ENCODE data around the gene ZNF554.
"Not testable (repeated sequence)": the region's sequence is repeated elsewhere in the genome, so short reads cannot be mapped to it uniquely, and the experiment has no call there.

The ZNF554 gene

DNA sequence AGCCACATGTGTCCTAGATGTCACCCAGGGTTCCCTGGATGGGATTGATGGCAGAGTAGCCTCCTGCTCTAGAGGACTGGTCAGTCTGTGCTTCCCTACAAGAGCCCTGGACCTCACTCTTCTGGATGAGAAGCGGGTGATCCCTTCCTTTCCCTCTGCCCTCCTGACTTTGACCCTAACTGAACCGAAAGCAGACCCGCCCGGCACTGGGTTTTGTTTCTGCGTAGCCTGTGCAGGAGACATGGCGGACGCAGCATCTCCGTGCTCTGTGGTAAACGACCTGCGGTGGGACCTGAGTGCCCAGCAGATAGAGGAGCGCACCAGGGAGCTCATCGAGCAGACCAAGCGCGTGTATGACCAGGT is 29.5 kb upstream of the ZNF554 start:
- DNase-seq, result no peak
- in situ Hi-C loops (cut with MboI; ENCODE audit: low pct_unique_long_range_greater_than_20kb, low sequenced_read_pairs), result no loop called here

DNA sequence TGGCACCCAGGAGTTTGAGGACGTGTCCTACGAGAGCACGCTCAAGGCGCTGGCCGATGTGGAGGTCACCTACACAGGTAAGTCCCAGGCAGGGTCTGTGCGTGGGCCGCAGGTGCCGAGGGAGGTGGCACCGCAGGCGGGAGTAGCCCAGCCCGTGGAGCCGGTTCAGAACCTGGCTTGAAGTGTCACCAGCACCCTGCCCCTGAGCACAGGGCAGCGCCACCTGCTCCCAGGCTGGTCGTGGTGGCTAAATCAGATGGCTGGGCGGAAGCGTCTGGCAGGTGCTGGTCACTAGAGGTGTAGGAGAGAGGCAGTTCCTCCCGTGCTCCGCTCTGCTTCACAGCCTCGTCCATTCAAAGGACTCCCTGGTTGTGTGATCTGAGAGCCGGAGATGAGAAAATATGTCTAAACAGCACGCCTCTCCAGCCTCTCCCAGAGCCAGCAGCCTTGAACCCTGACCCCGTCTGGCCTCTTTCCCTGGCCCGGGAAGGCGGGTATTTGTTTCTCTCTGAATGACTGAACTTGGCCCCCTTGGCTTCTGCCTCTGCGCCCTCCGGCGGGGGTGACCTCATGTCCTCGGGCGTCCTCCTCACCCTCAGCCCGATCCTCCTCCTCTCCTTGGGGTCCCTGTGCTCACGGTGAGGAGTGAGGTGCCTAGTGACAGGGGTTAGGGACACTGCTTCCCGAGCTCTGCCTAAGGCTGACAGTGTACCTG is 29.0 kb upstream of the ZNF554 start:
- in situ Hi-C loops (cut with MboI; ENCODE audit: low pct_unique_long_range_greater_than_20kb, low sequenced_read_pairs), result no loop called here
- no peak for DNase-seq

DNA sequence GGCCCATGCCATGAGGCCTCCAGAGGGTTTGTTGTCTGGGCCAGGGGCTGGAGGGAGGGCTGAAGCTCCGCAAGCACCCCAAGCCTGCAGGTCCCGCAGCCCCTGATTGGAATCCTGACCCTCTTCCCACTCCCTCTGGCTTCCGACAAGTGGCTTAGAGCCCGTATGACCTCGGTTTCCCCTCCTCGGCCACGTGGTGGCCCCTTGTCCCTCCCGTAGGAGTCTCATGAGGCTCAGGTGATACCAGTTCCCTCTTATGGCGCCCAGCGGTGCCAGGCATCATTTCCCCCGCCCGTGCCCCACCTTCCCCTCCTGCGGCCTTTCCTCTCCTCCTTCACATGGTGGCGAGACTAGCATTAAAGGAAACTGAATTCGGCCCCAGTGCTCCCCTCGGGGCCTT is 28.2 kb upstream of the ZNF554 start:
- in situ Hi-C loops (cut with MboI; ENCODE audit: low pct_unique_long_range_greater_than_20kb, low sequenced_read_pairs), result no loop called here
- DNase-seq, result no peak

DNA sequence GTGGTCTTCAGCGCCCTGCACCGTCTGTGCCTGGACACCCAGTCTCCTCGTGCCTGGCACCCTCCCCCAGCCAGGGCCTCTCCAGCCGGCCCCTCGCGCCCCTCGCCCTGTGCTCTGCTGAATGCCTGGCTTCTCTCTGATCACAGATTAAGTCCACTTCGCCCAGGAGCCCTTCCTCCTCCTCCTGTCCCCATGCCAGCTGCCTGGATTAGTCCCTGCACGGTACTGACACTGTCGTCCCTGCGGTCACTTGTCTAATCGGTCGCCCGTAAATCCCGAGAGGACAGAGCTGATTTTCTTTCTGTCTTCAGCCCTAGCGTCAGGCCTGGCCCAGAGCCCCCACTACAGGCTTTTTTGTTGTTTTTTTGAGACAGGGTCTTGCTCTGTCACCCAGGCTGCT is 27.8 kb upstream of the ZNF554 start:
- in situ Hi-C loops (cut with MboI; ENCODE audit: low pct_unique_long_range_greater_than_20kb, low sequenced_read_pairs), result no loop called here
- no peak for DNase-seq

DNA sequence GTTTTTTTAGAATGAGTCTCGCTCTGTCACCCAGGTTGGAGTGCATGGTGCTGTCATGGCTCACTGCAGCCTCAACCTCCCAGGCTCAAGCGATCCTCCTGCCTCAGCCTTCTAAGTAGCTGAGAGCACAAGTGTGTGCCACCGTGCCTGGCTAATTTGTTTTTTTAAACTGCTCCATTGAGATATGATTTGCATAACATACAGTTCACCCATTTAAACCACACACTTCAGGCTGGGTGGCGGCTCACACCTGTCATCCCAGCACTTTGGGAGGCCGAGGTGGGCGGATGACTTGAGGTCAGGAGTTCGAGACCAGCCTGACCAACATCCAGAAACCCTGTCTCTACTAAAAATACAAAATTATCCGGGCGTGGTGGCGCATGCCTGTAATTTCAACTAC is 27.0 kb upstream of the ZNF554 start:
- DNase-seq; in situ Hi-C loops (cut with MboI; ENCODE audit: low pct_unique_long_range_greater_than_20kb, low sequenced_read_pairs): not testable (repeated sequence)

DNA sequence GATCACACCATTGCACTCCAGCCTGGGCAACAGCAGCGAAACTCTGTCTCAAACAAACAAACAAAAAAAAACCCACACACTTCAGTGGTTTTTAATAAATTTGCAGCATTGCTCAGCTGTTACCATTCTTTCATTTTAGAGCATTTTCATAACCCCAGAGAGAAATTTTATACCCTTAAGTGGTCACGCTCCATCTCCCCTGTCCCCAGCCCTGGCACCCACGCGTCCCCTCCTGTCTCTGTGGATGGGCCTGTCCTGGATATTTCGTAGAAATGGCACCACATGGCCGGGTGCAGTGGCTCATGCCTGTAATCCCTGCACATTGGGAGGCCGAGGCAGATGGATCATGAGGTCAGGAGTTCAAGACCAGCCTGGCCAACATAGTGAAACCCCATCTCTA is 26.5 kb upstream of the ZNF554 start:
- no peak for DNase-seq
- in situ Hi-C loops (cut with MboI; ENCODE audit: low pct_unique_long_range_greater_than_20kb, low sequenced_read_pairs), result no loop called here

DNA sequence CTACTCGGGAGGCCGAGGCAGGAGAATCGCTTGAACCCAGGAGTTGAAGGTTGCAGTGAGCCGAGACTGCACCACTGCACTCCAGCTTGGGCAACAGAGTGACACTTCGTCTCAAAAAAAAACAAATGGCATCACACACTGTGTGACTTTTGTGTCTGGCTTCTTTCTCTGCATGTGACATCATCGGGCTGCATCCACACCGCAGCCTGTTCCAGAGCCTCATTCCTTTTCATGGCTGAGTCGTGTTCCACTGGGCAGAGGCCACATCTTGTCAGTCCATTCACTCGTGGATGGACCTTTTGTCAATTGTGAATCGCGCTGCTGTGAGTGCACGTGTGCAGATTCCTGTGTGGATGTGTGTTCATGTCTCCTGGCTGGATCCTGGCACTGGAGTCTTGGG is 26.1 kb upstream of the ZNF554 start:
- in situ Hi-C loops (cut with MboI; ENCODE audit: low pct_unique_long_range_greater_than_20kb, low sequenced_read_pairs), result no loop called here

DNA sequence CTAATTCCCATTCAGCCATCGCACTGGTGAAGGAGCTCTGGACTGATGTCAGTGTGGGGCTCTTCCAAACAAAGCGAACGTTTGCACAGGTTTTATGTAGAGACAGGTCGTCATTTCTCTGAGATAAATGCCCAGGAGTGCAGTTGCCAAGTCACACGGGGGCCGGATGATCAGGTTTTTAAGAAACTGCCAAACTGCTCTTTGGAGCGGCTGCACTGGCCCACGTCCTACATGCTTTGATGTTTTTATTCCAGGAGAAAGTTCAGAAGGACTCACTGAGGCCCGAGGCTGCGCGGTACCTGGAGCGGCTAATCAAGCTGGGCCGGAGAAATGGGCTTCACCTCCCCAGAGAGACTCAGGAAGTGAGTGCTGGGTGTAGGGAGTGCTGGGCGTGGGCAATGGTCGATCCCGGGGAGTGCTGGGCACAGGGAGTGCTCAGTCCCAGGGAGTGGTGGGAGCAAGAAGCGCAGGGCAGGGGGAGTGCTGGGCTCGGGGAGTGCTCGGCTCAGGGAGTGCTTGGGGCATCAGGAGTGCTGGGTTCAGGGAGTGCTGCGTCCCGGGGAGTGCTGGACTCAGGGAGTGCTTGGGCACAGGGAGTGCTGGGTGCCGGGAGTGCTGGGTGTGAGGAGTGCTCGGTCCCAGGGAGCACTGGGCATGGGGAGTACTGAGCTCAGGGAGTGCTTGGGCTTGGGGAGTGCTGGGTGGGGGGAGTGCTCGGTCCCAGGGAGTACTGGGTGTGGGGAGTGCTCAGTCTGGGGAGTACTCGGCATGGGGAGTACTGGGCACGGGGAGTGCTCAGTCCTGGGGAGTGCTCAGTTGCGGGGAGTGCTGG is 23.6 kb upstream of the ZNF554 start:
- in situ Hi-C loops (cut with MboI; ENCODE audit: low pct_unique_long_range_greater_than_20kb, low sequenced_read_pairs), result no loop called here

More for the DNA sequence above, 26.1 kb upstream of the ZNF554 start:
- no peak for DNase-seq

DNA sequence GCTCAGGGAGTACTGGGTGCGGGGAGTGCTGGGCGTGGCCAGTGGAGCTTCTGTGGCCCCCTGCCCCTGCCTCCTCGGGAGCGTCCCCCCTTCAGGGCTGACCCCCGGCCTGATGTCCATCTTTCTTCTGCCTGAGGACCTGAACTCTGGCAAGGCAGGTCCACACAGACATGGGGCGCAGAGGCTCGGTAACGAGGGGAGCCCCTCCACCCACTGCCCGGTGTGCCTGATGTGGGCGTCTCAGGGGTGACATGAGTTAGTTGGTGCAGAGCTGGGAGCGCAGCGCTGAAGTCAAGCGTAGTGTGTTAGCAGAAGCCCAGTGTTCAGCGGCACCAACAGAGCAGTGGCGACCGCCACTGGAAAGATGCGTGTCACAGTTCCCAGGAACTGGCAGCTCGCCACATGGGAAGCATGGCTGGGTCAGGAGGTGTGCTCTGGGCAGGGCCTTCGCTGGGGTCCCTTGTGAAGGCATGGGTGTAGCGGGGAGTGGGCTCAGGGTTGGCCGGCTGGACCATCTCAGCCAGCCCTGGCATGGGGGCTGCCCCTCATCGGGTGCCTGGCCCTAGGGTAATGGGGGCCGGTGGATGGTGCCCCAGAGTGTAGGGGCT is 22.9 kb upstream of the ZNF554 start:
- no peak for DNase-seq
- in situ Hi-C loops (cut with MboI; ENCODE audit: low pct_unique_long_range_greater_than_20kb, low sequenced_read_pairs), result no loop called here

More for the DNA sequence above, 23.6 kb upstream of the ZNF554 start:
- DNase-seq, result no peak

DNA sequence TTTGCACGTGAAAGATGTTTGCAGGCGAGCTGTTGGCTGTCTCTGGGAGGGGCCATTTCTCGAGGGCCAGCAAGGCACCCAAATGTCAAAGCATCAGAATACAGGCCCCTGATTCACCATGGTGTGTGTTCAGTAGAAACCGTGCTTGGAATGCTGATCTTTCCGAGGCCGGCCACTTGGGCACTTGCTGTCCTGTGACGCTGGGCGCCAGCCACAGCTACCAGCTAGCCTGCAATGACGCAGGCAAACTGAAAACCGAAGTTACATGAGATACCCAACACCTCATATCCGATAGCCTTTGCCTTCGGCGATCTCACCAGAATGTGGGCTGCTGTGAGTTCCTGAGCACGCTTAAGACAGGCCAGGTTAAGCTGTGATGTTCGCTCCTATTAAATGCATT is 22.4 kb upstream of the ZNF554 start:
- in situ Hi-C loops (cut with MboI; ENCODE audit: low pct_unique_long_range_greater_than_20kb, low sequenced_read_pairs), result no loop called here
- no peak for DNase-seq

DNA sequence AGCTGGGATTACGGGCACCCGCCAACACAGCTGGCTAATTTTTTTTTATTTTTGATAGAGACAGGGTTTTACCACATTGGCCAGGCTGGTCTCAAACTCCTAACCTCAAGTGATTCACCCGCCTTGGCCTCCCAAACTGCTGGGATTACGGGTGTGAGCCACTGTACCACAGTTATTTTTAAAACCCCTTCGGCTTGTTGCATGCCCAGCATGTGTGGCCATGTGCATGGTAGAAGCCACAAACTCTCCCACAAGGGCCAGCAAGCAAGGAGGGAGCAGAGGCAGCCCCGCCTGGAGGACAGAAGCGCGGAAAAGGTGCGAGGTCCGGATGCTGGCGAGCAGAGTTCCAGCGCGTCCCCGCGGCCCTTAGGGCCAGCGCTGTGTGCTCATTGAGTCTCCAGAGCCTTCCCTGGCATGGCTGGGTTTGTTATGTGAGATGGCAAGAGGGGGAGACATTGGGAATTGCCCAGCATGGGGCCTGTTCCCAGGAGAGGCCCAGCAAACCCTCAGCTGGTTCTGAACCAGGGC is 21.4 kb upstream of the ZNF554 start:
- in situ Hi-C loops (cut with MboI; ENCODE audit: low pct_unique_long_range_greater_than_20kb, low sequenced_read_pairs), result no loop called here
- no peak for DNase-seq

DNA sequence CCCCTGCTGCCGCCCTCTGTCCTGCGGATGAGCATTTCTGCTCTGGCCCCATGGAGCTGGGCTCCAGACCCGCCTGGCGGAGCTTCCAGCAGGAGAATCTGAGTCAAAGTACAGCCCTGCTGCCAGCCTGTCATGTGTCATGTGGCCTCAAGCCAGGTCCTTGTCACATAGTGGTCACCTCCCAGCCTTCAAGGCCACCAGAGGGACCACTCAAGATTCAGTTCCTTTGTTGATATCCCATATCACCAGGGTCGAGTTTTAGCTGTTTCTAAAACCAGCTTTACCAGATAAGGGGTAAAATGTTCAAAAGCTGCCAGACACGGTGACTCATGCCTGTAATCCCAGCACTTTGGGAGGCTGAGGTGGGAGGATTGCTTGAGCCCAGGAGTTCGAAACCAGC is 20.9 kb upstream of the ZNF554 start:
- in situ Hi-C loops (cut with MboI; ENCODE audit: low pct_unique_long_range_greater_than_20kb, low sequenced_read_pairs), result no loop called here
- DNase-seq, result no peak

DNA sequence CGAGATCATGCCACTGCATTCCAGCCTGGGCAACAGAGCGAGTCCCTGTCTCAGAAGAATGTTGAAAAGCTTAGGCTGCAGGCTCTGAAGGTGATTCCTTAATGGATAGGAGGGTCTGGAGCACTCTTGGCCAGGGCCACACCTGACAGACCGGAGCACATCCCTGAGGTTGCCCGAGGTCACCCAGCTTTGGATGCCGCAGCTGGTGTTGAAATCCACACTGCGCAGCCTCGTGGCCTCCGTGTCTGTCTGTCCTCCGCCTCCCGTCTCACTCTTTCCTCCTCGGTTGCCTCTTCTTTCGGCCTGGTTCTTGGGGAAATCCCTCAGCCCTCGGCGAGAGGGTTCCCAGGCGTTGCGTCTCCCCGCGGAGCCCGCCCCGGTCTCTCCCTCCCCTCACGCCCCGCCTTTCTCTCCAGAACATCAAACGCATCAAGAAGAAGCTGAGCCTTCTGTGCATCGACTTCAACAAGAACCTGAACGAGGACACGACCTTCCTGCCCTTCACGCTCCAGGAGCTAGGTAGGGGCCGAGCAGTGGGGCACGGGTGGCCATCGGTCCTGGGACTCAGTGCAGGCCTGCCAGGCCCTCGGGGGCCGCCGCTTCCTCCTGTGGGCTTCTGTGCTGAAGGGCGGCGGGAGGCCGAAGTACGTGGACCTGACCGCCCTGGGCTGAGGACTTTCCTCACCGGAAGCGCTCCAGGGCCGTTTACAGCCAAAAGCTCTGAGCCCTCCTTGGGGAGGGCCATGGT is 20.2 kb upstream of the ZNF554 start:
- in situ Hi-C loops (cut with MboI; ENCODE audit: low pct_unique_long_range_greater_than_20kb, low sequenced_read_pairs), result no loop called here
- no peak for DNase-seq

DNA sequence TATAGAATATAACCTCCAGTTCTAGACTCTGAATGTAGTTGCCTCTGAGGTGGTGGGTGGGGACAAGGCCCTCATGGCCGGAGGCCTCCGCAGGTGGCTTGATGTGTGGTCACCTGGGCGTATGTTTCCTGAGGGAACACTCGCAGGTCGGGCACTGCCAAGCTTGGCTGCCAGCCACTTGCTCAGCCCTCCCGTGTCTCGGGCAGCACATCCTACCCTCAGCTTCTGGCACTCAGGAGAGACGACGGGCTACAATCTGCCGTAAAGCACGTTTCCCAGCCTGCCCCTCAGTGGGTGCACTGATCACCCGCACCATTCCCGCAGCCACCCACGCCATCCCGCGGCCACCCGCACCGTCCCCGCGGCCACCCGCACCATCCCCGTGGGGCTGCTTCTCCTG is 19.2 kb upstream of the ZNF554 start:
- in situ Hi-C loops (cut with MboI; ENCODE audit: low pct_unique_long_range_greater_than_20kb, low sequenced_read_pairs), result no loop called here

DNA sequence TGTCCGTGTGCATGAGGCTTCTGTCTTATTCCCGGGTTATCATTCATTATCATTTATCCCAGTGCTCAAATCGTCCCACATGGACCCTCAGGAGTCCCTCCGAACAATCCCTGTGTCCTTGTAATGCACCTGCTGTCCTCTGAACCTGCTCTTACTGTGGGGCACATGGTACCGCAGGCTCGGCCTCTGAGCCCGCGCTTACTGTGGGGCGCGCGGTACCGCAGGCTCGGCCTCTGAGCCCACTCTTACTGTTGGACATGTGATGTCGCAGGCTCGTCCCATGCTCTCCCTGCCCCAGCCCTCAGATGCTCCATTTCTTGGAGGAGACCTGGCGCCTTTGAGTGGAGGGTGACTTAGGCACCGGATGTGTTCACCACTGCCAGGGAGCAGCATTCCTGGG is 16.8 kb upstream of the ZNF554 start:
- DNase-seq, result no peak
- in situ Hi-C loops (cut with MboI; ENCODE audit: low pct_unique_long_range_greater_than_20kb, low sequenced_read_pairs), result no loop called here

More for the DNA sequence above, 19.2 kb upstream of the ZNF554 start:
- DNase-seq, result no peak

DNA sequence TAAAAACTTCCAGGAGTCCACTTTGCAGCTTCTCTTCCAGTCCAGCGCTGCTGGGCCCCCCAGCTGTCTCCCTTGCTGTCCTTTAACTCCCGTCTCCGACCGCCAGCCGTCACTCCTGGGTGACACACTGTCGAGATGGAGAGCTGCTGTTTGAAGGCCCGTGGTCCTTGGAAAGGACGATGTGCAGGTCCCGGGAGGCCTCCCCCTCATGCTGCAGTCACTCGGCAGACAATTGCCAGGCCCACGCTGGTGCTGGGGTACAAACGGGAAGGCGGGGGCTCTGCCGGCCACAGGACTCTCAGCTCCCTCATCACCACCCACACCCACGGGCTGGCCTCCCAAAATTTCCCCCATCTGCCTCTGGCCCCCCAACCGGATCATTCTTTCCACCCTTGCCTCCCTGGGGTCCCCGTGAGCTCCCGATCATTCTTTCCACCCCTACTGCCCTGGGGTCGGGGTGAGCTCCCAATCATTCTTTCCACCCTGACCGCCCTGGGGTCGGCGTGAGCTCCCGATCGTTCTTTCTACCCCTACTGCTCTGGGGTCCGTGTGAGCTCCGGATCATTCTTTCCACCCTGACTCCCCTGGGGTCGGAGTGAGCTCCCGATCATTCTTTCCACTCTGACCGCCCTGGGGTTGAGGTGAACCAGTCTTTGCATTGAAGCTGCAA is 16.0 kb upstream of the ZNF554 start:
- in situ Hi-C loops (cut with MboI; ENCODE audit: low pct_unique_long_range_greater_than_20kb, low sequenced_read_pairs), result no loop called here

DNA sequence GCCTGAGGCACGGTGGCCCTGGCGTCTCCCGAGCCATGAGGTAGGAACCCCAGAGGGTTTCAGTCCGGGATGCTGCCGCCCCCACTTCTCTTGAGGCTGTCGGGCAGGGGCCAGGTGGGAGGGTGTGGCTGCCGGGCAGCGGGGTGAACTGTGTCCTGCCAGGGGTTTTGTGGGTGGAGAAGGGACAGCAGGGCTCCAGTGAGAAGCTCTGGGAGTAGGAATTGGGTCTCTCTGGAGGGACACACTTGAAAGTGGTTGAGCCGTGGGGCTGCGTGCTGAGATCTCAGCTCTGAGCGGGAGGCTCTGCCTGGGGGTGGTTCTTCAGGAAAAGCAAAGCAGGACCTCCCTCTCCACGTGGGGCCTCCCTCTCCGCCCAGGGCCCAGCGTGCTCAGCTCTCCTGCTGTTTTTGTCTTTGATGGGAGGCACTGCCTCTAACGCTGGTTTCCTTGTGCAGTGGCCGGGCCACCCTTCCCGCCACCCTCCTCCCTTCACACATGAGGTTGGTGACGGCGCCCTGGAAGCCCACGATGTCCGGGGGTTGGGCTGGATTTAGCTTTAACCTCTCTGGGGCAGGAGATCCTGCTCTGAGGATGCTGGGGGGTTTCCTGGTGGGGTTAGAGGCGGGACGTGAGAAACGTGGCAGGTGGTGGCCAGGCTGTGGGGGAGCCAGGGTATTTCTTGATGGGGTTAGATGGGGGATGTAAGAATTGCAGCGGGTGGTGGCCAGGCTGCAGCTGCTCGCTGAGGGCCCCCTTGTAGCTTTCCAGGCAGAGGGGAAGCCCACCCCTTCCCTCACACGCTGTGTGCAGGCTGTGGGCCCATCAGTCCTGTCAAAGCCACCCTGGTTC is 15.3 kb upstream of the ZNF554 start:
- in situ Hi-C loops (cut with MboI; ENCODE audit: low pct_unique_long_range_greater_than_20kb, low sequenced_read_pairs), result no loop called here

More for the DNA sequence above, 16.0 kb upstream of the ZNF554 start:
- DNase-seq, result no peak

DNA sequence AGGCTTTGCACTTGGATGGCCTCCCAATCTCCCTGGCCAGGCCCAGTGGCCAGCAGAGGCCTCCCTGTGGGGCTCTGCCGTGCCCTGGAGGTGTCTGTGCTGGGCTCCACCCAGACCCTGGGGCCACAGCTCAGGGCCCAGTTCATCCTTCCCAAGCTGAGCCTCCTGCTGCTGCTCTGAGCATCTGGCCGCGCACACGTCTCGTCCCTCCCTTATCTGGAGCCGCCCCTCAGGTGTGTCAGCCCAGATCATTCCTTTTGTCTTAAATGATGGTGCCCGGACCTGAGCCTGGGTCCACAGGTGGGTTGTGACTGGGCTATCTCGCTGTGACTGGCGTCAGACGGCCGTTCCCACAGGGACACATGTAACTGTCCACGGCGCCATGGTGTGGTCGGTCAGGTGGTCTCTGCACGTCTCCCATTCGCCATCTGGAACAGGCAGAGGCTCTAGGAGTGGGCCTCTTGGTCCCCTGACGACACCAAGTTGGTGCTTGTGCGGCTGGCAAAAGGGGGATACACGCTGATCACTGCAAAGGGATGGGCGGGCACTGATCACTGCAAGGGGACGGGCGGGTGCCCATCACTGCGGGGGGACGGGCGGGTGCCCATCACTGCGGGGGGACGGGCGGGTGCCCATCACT is 14.3 kb upstream of the ZNF554 start:
- in situ Hi-C loops (cut with MboI; ENCODE audit: low pct_unique_long_range_greater_than_20kb, low sequenced_read_pairs), result no loop called here
- no peak for DNase-seq

More for the DNA sequence above, 15.3 kb upstream of the ZNF554 start:
- no peak for DNase-seq
